HG02870 (cell line): ENCODE data around the gene PLD5.

ENCODE experiments used
- ATAC-seq: cut with Tn5 transposase; IDR thresholded peaks from one replicate; pipeline ENCODE4 v1.9.1; 2021; ENCODE audit warnings: mild to moderate bottlenecking, moderate library complexity; ENCODE audit not compliant: unreplicated experiment

The PLD5 gene

DNA sequence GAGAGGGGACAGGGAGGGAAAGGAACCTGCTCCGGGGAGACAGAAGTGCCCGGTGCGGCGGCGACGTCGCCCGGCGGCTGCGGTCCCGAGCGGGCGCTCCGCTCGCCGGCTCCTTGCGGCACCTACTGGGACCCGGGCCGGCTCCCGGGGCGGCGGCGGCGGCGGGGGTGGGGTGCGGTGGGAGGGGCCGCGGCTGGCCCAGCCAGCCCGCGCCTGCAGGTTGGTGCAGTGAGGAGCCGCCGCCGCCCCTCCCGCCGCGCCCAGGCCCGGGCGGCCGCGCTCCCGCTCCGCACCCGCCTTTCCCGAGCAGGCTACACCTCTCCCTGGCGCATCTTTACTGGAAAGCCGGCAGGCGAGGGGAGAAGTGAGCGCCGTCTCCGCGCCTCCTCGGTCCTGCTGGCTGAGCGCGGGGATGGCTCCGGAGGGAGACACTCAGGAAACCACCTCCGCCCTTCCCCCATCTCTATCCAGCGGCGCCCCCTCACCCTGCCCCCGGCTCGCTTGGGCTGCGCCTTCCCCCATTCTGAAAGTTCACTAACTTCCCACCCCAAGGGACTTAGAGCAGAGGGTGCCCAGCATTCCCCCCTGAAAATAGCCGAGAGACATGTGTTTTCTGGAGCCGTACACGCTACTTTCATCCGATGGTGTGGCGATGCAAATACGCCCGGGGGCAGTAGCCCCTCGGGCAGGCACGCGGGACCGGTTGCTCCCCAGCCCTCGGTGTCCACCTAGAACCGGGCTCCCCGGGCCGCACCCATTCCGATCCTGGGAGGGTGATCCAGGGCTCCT is at the start of gene PLD5:
Gene PLD5 (minus strand): TSS at position 127 of the 789 bp plus-strand sequence.
- ATAC-seq: no peak

DNA sequence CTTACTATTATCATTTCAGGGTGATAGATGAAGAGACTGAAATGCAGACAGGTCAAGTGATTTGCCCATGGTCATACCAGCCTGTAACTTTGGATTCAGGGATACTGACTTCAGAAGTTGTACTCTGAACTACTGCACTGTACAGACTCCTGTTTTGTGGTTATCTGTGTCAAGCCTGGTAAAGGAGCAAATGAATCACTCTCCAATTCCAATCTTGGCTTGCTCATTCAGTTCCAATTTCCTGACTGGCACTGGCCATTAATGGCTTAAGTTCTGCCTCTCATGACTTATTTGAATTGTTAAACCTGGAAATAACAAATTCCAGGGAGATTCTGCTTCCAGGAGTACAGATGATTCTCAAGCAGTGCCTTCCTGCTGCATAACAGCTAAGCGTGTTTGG is 45.4 kb upstream of the PLD5 start:
- ATAC-seq: no peak

DNA sequence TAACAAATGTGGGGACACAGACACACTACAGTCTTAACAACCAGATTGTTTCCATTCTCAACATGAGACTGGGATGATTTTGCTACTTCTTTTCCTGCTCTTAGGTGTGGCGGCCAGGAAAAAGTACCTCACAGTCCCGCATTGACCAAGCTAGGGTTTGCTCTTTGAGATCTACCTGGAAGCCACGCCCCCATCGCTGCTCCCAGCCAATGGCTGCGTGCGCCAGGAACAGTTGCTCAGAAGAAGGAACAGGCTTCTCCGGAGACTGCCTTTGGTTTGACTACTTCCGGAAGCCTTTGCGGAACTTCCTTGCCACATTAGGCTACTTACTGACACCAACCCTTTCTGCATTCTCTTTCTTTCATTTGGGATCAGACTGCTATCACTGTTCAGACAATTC is 44.2 kb upstream of the PLD5 start:
- no peak for ATAC-seq

DNA sequence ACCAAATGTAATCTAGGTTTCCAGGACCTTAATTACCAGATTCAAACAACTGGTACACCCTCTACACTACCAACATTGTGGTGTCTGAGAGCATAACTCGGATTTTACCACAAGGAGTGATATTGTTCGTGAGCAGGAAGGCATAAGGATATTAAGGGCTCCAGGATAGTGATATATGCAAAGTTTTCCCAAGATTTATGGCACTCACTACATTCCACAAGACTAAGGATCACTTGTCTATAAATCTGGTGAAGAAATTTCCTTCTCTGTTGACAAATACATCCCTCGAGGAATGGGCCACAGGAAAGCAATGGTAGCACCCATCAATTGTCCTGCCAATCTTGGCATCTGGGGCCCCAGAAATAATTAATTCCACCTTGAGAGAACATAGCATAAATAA is 43.1 kb upstream of the PLD5 start:
- no peak for ATAC-seq

DNA sequence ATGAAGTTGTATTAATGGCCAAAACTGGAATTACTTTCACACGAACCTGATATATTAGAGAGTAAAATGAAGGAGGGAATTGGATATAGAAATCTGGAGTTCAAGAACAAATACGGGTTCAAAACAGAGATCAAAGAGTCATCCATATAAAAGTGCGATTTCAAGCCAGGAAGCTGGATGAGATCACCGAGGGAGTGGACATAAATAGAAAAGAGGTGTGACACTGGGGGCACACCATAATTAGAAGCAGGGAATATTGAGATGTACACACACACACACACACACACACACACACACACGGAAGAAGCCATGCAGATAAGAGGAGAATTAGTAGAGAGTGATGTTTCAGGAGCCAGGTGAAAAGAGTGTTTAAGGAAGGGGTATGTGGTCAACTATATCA is 32.3 kb upstream of the PLD5 start:
- no peak for ATAC-seq

DNA sequence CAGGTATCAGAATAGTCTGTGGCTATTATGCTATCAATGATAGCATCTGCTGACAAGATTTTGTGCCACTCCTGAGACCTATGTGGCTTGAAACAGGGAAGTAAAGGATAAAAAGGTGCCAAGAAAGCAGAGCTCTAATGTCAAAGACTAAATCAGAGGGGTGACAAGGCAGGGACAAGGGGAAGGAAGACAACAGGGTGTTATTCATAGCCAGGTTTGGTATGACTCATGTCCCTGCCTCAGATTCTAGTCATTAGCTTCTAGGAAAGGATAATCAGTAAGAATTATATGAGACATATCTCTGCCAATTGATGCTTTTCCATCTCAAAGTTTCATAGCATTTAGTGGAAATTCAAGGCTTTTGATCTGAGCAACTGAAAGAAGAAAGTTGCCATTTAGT is 31.8 kb upstream of the PLD5 start:
- ATAC-seq: no peak

DNA sequence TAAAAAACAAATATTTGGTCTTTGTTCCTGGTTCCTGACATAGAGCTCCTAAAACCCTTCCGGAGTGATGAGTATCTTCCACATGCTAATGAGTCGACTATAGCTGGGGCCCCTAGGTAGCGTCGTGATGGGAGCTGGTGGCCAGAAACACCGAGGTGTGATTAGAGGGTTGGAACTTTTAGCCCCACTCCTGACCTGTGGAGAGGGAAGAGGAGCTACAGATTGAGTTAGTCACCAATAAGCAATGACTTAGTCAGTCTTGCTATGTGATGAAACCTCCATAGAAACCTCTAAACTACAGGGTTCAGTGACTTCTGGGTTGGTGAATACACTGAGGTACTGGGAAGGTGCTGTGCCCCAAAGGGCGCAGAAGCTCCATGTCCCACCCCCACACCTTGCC is 30.1 kb upstream of the PLD5 start:
- ATAC-seq: no peak

DNA sequence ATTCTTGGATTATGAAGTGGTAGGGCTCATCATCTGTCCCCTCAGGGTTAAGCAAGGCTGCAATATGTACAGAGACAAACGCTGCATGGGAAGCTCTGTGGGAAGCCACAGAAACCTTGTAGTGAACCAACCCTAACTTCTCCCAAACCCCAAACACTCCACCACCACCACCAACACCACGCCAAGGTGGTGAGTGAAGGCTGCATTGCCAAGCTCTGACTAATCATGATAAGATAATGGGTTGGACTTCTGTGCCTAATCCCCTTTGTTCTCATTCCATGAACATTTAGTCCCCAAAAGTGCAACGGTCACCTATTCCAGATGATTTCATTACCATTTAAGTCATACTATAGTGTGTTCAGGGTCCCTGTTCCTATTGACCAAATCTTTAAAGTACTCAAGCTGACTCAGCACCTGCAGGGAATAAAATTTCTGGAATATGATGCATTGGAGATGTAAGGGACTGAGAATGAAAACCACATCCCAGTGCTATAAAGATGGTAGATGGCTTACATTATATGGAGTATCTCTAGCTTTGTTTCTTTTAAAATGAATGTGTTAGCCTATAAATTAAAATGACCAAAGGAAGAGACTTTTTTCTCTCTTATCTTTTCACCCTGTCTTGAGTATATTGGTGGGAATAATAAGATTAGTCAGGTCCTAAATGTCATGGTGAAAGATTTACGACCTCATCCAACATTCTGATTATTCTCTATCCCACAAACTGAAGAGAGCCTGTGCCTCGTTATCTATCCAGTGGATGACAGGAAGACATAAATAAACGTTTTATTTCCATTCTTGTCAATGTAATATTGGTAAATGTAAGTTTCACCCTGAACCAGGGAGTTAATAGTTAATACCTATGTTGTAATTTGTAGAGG is 22.6 kb upstream of the PLD5 start:
- no peak for ATAC-seq

DNA sequence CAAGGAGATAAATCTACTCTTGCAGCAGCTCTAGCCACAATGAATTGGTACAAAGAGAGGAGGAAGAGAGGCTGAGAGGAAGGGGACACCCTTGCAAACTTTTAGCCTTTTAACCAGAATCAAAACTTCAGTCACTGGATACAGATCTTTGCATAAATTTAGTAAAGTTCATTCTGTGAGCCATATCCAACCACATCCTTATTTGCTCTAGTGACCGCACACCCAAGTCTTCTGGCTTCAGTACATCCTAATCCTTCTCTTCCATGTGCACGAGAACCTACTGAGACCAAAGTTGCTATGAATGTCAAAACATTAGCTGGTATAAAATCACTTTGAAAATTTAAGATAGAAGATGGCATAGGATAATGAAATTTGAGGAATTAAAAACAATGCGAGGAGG is 21.9 kb upstream of the PLD5 start:
- ATAC-seq: no peak

DNA sequence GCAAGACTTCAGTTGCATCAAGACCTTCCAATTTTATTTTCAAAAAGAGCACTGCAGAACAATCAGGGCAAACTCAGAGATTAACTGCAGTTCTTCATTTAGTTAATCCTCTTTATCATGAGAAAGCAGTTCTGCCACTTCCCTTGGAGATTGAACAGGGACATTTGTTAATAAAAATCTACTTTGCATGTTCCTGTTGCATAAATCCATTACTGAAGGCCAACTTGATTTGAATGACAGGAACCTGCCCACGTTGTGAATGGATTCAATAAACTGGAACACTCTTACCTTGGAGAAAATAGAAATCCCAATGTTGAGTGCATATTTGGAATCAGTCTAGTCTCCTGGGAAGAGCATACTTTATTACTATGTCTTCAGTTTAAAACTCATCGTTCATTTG is 19.6 kb upstream of the PLD5 start:
- ATAC-seq: no peak

DNA sequence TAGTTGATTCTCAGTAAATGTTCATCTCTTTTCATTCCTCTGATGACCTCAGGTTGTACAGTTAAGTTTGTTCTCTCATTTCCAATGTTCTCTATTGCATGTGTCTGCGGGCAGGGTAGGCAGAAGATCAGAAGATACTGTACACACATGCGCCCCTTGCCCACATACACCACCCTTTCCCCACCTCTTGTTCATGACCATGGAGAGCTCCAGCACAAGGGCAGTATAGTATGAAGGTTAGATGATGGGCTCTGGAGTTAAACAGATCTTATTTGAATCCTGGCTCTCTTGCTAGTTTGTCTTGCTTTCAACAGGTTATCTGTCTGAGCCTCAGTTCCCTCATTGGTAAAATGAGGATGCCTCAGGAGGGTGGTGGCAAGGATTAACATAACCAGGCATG is 17.8 kb upstream of the PLD5 start:
- ATAC-seq: no peak

DNA sequence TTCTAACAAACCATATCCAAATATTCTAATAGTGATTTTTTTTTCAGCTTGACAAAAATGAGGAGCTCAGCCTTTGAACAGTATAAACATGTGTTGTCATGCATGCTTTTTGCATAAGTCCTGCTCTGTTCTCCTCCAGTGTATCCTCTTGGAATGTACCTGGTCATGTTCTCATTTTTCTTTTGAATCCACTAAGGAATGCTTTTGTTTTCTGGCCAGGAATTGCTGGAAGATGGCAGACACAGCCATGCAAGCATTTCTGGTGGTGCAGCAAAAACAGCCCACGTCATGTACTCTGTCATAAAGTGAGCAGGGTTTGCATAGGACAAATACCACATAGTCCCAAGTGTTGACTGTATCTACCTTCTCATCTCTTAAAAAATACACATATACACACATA is 11.5 kb upstream of the PLD5 start:
- no peak for ATAC-seq

DNA sequence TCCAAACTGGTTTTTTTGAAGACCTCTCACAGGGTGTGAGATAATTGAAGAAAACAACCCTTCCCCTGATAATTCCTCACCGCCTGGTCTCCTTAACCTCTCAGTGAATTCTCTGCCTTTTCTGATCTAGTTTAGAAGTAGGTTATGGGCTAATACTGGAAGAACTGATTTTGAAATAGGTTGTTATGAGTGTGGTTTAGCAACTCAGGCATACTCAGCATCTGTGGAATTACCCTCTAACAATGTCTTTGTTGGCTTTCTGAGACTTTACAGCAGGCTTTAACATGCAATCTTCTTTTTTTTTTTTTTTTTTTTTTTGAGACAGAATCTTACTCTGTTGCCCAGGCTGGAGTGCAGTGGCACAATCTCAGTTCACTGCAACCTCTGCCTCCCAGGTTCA is 10.3 kb upstream of the PLD5 start:
- no peak for ATAC-seq

DNA sequence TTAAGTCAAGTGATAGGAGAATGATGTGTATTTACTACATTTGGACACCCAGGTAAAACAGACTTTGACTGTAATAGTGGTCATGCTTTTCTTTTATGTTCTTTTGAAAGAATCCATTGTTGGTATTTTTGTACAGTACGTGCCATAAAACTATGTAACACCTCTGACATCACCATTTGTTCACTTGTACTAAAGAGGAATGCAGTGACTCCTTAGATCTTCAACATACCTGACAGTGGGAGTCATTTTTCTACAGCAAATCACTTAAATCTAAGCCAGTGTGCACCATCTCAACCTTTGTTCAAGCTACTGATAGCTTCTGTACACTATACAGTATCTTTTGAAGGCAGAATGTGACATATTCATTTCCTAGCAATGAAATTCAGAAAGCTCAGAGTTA is 6.3 kb upstream of the PLD5 start:
- ATAC-seq: no peak

DNA sequence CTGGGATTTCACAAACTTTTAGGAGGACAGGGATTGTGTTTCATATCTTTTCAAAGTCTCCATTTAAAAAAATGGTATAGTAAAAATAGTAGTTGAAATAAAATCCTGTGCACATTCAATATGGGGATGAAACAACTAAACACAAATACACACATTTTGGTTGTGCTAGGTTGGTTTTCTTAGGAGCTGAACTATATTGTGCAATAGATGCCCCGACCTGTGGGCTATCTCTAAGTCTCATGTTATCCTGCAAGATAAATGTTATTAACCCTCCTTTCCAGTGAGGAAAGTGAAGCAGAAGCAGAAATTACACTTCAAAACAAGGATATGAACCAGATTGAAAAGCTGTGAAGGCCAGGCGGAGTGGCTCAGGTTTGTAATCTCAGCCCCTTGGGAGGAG is 1.3 kb upstream of the PLD5 start:
- no peak for ATAC-seq

DNA sequence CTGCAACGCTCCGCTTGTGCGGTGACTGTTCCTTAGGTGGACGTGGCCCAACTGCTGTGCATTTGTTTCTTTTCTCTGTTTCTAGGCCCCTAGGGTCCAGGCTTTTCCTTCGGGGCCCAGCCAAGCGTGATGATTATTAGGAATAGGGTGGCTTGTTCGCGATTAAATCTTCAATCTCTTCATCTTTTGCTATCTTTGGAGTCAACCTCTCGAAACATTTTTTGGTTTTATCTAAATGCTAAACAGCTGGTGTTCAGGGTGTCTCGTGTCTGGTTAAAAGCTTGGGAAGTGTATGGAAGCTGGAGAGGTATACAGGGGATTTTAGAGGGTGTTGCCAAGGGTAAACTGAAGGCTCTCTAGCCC is 844 bp upstream of the PLD5 start:
- ATAC-seq: no peak

DNA sequence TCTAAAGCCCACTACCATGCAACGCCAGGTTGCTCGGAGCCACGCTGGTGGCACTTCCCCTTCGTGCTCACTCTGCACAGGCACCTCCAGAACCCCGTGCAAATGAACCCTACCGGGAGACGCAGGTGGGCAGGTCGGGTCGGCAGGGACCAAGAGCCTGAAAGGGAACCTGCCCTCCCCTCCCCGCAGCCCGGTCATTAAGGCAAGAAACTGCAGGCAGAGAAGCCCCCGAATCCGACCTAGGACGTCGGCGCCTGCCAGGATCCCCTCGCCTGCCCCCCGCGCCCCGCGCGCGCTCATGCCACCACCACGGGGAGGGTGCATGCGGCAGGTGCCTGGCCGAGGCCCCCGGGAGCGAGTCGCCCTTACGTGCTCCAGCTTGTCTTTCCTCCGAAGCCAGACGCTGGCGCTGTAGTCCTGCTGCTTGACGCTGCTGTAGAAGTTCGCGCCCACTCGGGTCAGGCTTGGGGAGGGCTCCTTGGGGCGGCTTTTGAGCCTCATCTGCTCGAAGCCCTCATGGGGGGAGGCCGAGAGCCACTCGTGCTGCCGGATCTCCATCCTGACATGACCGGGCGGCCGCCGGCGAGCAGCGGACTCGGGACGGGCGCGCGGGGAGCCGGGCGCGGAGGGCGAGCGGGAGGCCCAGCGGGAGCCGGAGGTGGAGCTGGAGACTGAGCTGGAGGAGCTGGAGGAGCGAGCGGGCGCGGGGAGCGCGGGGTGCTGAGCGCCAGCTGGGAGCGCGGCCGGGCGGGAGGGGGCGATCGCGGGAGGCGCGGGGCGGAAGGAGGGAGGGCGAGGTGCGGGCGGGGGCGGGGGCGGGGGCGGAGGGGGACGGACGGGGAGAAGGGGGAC is 552 bp downstream of the PLD5 start:
- no peak for ATAC-seq

DNA sequence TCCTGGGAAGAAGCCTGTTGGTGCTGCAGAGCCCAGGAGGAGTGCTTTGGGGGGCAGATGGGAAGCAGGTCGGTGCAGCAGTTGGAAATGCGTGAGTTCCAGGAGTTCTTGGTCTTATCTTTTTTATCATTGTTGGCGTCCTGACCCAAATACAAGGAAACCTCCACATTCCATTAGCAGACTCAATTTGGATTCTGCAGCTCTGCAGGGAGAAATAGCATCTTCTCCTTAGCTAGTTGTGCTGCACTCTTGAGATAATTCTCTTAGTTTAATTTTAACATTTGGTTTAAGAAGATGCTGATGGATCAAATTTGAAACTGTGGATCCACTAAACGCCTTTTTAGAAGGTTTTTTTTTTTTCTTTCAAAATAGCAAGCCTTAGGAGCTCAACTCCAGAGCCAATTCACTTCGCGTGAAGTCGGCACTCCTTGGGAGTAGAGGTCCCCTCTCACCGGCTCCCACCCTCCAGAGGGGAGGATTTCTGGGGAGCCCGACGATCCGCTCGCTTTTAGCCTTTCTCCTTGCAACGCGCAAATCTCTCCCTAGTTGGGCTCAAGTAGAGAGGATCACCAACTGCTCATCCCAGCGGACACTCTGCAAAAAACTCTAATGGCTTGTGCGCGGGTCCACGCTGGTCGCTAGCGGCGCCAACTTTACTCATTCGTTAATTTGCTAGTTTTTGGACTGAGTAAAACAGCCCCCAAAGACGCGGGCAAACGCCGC is 1.3 kb downstream of the PLD5 start:
- ATAC-seq: no peak

DNA sequence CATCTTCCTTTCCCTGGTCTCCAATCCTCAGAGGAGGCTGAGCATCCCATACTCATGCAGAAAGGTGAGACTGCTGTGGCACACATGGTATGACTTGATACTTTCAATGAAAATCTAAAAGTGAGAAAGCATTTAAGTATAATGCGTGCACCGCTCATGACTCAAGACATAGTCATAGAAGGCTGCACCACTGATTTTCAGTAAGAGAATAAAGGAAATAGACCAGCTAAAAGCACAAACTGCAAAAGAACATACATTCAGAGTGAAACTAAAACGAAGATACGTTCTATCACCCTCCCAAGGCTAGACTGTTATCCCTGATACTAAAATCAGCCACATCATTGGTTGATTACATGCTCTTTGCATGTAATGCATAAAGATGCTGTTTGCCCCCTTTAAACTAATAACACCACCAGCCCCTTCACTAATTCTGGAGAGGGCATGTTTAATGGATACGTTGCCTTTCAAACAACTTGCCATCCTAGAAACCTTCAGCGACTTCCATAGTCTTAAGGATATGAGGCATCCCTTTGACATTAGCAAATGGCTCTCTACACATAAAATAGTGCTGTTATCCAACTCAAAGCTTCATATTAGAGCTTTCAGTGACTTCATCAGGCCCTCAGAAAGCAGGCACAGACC is 2.1 kb downstream of the PLD5 start:
- ATAC-seq: no peak

DNA sequence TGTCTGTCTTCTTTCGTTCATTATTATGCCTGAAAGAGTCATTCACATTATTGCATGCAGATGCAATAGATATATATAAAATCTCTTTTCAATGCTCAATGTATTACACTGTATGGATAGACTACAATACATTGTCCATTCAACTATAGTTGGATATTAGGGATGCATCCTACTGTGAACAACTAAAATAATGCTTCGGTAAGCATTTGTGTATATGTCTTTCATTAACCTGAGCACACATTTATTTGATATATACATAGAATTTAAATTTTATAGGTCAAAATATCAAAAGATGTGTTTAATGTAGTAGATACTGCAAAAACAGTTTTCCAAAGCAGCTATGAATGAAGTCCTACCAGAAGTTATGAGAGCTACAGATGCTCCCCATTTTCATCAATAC is 8.9 kb downstream of the PLD5 start:
- no peak for ATAC-seq
